Iris pigment epithelial cell (primary cell): ENCODE measurements around the gene MRPL49.
A peak's percentile ranks its signal among the peaks of the same experiment; 100 is the strongest.

Source experiments
- DNase-seq: peaks from one replicate; pipeline ENCODE4 v3.0.0-alpha.2; 2011; ENCODE audit warnings: low read depth

MRPL49 gene

GRCh38 chr11:65102142-65103095, 19.7 kb upstream of the MRPL49 start:
- DNase-seq, result peak; percentile 38

GRCh38 chr11:65103476-65103875, 18.6 kb upstream of the MRPL49 start:
- DNase-seq, result peak; percentile 29

- DNase-seq, result peak; percentile 56
Observed at GRCh38 chr11:65104628-65105027, 17.5 kb upstream of the MRPL49 start.

- DNase-seq, result no peak
Observed at GRCh38 chr11:65107078-65107477, 15.0 kb upstream of the MRPL49 start.

- DNase-seq, result no peak
Observed at GRCh38 chr11:65107751-65108468, 14.2 kb upstream of the MRPL49 start.

GRCh38 chr11:65108469-65109123, 13.5 kb upstream of the MRPL49 start:
- no peak for DNase-seq

- DNase-seq, result no peak
Observed at GRCh38 chr11:65109231-65110198, 12.6 kb upstream of the MRPL49 start.

GRCh38 chr11:65110354-65110861, 11.7 kb upstream of the MRPL49 start:
- DNase-seq, result peak; percentile 81

- no peak for DNase-seq
Observed at GRCh38 chr11:65111159-65111743, 10.9 kb upstream of the MRPL49 start.

- peak; percentile 92 for DNase-seq
Observed at GRCh38 chr11:65111744-65112545, 10.2 kb upstream of the MRPL49 start, which contains the start of gene TM7SF2. Gene TM7SF2, plus strand, starts transcription at chr11:65111872. Its CDS starts 144 bp downstream, at chr11:65112016.

GRCh38 chr11:65112546-65113360, 9.4 kb upstream of the MRPL49 start:
- peak; percentile 38 for DNase-seq

GRCh38 chr11:65113361-65113756, 8.8 kb upstream of the MRPL49 start:
- DNase-seq, result no peak

- no peak for DNase-seq
Observed at GRCh38 chr11:65113839-65114238, 8.3 kb upstream of the MRPL49 start.

- no peak for DNase-seq
Observed at GRCh38 chr11:65114538-65115171, 7.5 kb upstream of the MRPL49 start.

GRCh38 chr11:65115361-65116082, 6.6 kb upstream of the MRPL49 start:
- DNase-seq, result no peak

GRCh38 chr11:65116370-65117205, 5.5 kb upstream of the MRPL49 start:
- peak; percentile 81 for DNase-seq
